Fibroblast of villous mesenchyme (primary cell): Measurements from ENCODE around the gene SNUPN. TPM values are rescaled to one million over a fixed set of nuclear protein-coding genes. Genes with fewer than 3 reads are reported as not detected.

Experiments used
- DNase-seq: peaks from one replicate; pipeline ENCODE4 v3.0.0-alpha.2; 2010; ENCODE audit warnings: low read depth
- H3K4me3 ChIP-seq: 2 replicates; pipeline ENCODE4 v1.5.1; 2011; ENCODE audit warnings: low read depth, mild to moderate bottlenecking, low read length
- CTCF ChIP-seq: IDR thresholded peaks from 2 replicates; pipeline ENCODE4 v1.5.1; 2012; ENCODE audit warnings: low read depth, mild to moderate bottlenecking, low read length; ENCODE audit not compliant: insufficient read depth
- total RNA-seq: library from RNA; depleted of rRNA; stranded (reverse); fragments of >200 nt; gene quantifications from 2 replicates; pipeline ENCODE4 v1.2.3, GENCODE V29; 2012

Gene SNUPN
- total RNA-seq, 1 donor: 28.1 TPM

GRCh38 chr15:75669191-75669878 lies 43.8 kb upstream of the SNUPN start:
- no peak for DNase-seq

GRCh38 chr15:75666823-75667501 lies 41.4 kb upstream of the SNUPN start:
- no peak overlapping the region for H3K4me3 ChIP-seq
- no peak for TF ChIP-seq CTCF

More at GRCh38 chr15:75669191-75669878, 43.8 kb upstream of the SNUPN start:
- TF ChIP-seq CTCF: no peak
- no peak overlapping the region for H3K4me3 ChIP-seq

GRCh38 chr15:75663931-75664421 lies 38.5 kb upstream of the SNUPN start:
- TF ChIP-seq CTCF: no peak
- no peak overlapping the region for H3K4me3 ChIP-seq
- DNase-seq: no peak

More at GRCh38 chr15:75666823-75667501, 41.4 kb upstream of the SNUPN start:
- peak; percentile 97 for DNase-seq

- no peak for DNase-seq
- TF ChIP-seq CTCF: no peak
- H3K4me3 ChIP-seq: no peak overlapping the region
These were observed 37.4 kb upstream of the SNUPN start for GRCh38 chr15:75662823-75663519.

- TF ChIP-seq CTCF: no peak
- no peak for DNase-seq
- no peak overlapping the region for H3K4me3 ChIP-seq
These were observed 36.2 kb upstream of the SNUPN start for GRCh38 chr15:75661756-75662140.

GRCh38 chr15:75661100-75661755 lies 35.7 kb upstream of the SNUPN start:
- no peak for TF ChIP-seq CTCF
- DNase-seq: peak; percentile 94
- H3K4me3 ChIP-seq: peak overlapping the region; percentile 12
